Stimulated activated CD8-positive, alpha-beta memory T cell treated with anti-CD3 and anti-CD28 coated beads, Interleukin-15, amount 100 ng/mL, for 4 hours (primary cell): ENCODE measurements around the gene ACY1.

ENCODE experiments used
- DNase-seq, 2 donors: peaks; one replicate each; pipeline ENCODE4 v3.0.0-alpha.2; 2020; ENCODE audit warnings: low read depth in 2 of 2

The ACY1 gene

GRCh38 chr3:52005571-52005986 lies 22.2 kb downstream of the ACY1 start:
- DNase-seq = no peak

DNA sequence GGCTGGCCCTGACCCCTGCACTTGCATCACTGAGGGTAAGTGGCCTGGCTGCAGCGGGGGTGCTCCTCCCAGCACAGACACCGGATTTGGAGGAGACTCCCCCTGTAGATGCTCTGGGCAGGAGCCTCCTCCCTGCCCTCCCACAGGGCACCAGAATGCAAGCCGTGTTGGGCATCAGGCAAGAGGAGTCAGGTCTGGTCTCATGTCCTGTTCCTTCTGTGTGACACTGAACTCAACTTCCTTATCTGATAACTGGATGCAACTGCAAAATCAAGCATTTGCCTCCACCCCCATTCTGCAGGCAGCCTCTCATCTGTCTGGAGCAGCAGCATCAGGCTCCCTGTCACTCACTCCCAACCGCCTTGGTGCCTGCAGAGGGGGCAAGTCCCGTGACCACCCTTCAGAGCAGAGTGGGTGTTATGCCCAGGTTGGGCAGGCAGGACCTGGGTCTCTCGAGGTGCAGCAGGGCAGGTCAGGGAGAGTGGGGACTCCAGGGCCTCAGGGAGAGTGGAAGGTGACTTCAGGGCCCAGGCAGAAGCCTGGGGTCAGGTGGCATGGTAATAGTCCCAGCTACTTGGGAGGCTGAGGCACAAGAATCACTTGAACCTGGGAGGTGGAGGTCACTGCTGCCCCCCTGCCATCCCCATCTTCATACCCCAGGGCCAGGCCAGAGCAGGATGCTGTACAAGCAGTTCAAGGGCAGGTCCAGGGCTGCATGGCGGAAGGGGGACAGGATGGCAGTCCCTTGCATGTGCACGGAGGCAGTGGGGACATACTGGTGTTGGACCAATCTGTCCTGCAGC lies 22.9 kb downstream of the ACY1 start:
- no peak for DNase-seq

GRCh38 chr3:52006820-52007133 lies 23.4 kb downstream of the ACY1 start:
- DNase-seq = no peak

GRCh38 chr3:52007291-52007690 lies 24.0 kb downstream of the ACY1 start:
- DNase-seq = no peak

- no peak for DNase-seq
These were observed 27.1 kb downstream of the ACY1 start for GRCh38 chr3:52010431-52010830.

DNA sequence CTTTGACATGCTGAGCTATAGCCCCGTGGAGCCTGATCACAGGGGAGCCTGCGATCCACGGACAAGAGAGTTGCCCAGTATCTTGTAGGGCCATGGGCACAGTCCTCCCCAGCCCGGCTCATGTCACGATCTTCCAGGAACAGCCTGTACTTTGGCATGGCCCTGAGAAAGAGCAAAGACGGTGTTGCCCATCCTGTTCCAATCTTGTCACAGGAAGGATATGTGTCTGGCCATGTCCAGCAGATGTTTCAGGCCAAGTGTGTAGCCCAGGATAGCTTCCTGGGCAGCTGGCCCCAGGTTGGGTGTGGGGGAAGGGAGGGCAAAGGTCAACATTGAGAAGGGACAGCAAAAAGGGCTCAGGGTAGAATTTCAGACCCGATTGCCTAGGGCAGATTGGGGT lies 29.4 kb downstream of the ACY1 start:
- no peak for DNase-seq

- no peak for DNase-seq
These were observed 30.7 kb downstream of the ACY1 start for GRCh38 chr3:52013802-52014598.

- DNase-seq = no peak
These were observed 31.3 kb downstream of the ACY1 start for GRCh38 chr3:52014613-52015012.

- DNase-seq = no peak
These were observed 32.3 kb downstream of the ACY1 start for GRCh38 chr3:52015438-52016228.

GRCh38 chr3:52017586-52017985 lies 34.3 kb downstream of the ACY1 start:
- DNase-seq = no peak

DNA sequence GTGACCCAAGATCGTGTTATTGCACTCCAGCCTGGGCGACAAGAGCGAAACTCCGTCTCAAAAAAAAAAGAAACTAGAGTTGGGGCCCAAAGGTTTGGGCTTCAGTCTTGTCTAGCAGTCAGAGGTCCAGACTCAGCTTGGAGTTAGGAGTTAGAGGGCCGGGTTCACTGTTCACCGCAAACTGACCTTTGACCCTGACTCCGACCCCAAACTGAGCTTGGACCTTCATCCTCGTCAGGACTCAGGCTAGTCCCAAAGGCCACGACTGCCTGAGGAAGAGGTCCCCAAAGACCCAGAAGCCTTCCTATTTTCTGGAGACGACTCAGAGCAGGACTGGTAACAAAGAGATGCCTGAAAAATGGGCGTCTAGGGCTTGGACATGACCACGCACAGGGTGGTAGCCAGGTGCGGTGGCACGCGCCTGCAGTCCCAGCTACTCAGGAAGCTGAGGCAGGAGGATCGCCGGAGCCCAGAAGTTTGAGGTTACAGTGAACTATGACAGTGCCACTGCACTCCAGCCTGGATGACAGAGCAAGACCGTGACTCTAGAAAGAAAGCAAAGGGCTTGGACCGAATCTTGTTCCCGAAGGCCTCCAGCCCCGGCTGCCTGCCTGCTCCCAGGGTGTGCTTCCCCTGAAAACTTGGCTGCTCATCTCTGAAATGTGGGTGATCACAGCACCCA lies 35.1 kb downstream of the ACY1 start:
- no peak for DNase-seq

GRCh38 chr3:52019352-52020080 lies 36.2 kb downstream of the ACY1 start:
- DNase-seq = no peak

GRCh38 chr3:52020796-52021195 lies 37.5 kb downstream of the ACY1 start:
- DNase-seq = no peak

DNA sequence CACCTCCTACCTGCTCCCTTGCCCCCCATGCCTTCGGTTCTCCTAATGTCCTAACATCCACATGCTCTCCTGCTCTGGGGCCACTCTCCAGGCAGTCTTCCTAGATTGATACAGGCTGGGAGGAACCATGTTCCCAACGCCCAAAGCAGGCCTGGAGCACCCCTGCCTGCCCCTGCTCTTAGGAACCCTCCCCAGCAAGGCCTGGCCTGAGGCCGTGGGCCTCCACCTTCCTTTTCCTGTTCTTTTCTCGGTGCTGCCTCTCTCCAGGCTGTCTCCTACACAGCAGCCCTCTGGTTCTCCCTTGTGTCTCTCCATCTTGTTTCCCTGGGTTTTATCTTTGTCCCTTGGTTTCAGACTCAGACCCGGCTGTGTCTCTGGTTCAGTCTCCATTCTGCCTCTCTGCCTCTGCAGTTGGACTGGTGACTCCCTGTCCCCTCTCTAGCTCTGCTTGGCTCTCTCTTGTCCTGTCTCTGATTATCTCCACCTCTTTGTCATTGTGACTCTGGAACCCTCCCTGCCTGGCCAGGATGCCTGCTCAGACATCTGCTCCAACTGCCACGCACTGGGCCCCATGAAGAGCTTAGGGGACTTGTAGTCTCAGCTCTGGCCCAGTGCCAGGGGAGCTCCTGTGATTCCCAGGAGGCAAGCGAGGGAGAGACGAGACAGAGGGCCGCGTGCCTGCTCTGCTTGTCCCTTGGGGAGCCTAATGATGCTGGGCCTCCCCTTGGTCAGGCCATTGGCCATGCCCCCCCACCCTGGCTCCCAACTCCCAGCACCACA lies 38.3 kb downstream of the ACY1 start:
- DNase-seq = no peak

- DNase-seq = no peak
These were observed 39.2 kb downstream of the ACY1 start for GRCh38 chr3:52022323-52023100.

- no peak for DNase-seq
These were observed 39.9 kb downstream of the ACY1 start for GRCh38 chr3:52023101-52023770.

DNA sequence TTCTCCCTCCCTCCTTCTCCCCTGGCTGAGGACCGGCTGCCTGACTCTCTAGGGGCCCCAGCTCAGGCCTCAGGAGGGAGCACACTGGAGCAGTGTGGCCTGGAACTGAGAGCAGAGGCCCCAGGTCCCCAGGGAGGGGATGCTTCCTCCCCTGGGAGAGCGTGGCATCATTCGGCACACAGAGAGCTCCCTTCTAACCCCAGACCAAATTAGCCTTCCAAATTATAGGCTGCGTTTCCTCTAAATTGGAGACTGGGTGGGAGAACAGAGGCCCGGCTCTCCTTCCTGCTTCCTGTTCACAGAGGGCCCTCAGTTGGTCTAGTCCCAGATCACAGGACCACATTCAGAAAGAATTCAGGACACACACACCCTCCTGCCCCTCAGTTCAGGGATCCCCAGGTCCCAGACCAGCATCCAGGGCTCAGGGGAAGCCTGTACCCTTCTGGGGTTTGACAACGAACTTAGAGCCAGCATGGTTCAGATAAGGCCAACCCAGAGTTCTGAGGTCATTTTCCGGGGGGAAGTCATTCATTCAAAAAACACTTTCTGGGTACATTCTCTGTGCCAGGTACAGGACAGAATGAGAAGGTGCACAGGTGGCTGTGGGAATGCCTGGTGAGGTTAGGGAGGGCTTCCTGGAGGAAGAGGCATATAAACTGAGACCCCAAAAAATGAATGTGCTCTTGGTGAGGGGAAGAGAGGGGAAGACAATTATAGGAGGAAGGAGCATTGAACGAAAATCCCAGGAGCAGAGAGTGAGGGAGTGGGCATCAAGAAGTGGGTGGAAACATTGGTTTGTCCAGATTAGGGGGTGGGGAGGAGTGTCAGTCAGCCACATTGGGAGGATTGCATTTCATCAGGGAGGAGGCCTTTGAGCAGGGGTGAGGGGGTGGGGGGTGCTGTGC lies 40.8 kb downstream of the ACY1 start:
- DNase-seq = no peak
